DMS79 treated with DMSO at 0.1 percent for 48 hours (cell line): ENCODE data around the gene SCGN.

Experiments used
- DNase-seq: peaks from one replicate; lab custom pipeline; 2025; lab: John Stamatoyannopoulos, UW

Gene SCGN

GRCh38 chr6:25640891-25641290 lies 11.1 kb upstream of the SCGN start:
- no peak for DNase-seq

- no peak for DNase-seq
These were observed 10.6 kb upstream of the SCGN start for GRCh38 chr6:25641377-25641776.

GRCh38 chr6:25641940-25642666 lies 9.9 kb upstream of the SCGN start:
- no peak for DNase-seq

GRCh38 chr6:25642667-25643328 lies 9.2 kb upstream of the SCGN start:
- DNase-seq, result no peak

- no peak for DNase-seq
These were observed 6.1 kb upstream of the SCGN start for GRCh38 chr6:25645916-25646315.

- no peak for DNase-seq
These were observed 2.4 kb upstream of the SCGN start for GRCh38 chr6:25649611-25650010.

GRCh38 chr6:25655723-25656122 lies 3.7 kb downstream of the SCGN start:
- DNase-seq, result peak; percentile 59

- no peak for DNase-seq
These were observed 7.8 kb downstream of the SCGN start for GRCh38 chr6:25659633-25660368.

- DNase-seq, result no peak
These were observed 8.5 kb downstream of the SCGN start for GRCh38 chr6:25660512-25660911.

GRCh38 chr6:25661129-25661779 lies 9.2 kb downstream of the SCGN start:
- no peak for DNase-seq

GRCh38 chr6:25665455-25665854 lies 13.4 kb downstream of the SCGN start:
- no peak for DNase-seq

GRCh38 chr6:25669413-25669812 lies 17.4 kb downstream of the SCGN start:
- no peak for DNase-seq

- DNase-seq, result no peak
These were observed 18.2 kb downstream of the SCGN start for GRCh38 chr6:25670208-25670607.

GRCh38 chr6:25670793-25671513 lies 18.9 kb downstream of the SCGN start:
- peak; percentile 7 for DNase-seq

GRCh38 chr6:25671652-25672051 lies 19.6 kb downstream of the SCGN start:
- DNase-seq, result no peak

GRCh38 chr6:25675167-25675566 lies 23.2 kb downstream of the SCGN start:
- no peak for DNase-seq

GRCh38 chr6:25676775-25677174 lies 24.8 kb downstream of the SCGN start:
- no peak for DNase-seq

GRCh38 chr6:25681848-25682247 lies 29.8 kb downstream of the SCGN start:
- DNase-seq, result no peak

GRCh38 chr6:25682324-25682723 lies 30.3 kb downstream of the SCGN start:
- no peak for DNase-seq

- DNase-seq, result no peak
These were observed 32.5 kb downstream of the SCGN start for GRCh38 chr6:25684565-25684964.

GRCh38 chr6:25685251-25685650 lies 33.2 kb downstream of the SCGN start:
- no peak for DNase-seq

GRCh38 chr6:25685896-25686295 lies 33.9 kb downstream of the SCGN start:
- DNase-seq, result no peak
